Lower leg skin (tissue), 3 donors: Measurements from ENCODE around the gene COG8.

Experiments
- CTCF ChIP-seq, 3 donors: fragments of 450-650 bp; IDR thresholded peaks; one replicate each; pipeline ENCODE4 v1.5.1; 2016; ENCODE audit warnings: antibody characterized with exemption in 3 of 3, mild to moderate bottlenecking in 3 of 3, moderate library complexity in 2 of 3
- POLR2A ChIP-seq, 2 donors: fragments of 450-650 bp; IDR thresholded peaks; one replicate each; pipeline ENCODE4 v1.6.1; 2016 to 2017; ENCODE audit warnings: antibody characterized with exemption in 2 of 2, mild to moderate bottlenecking in 1 of 2, moderate library complexity in 1 of 2

- TF ChIP-seq CTCF (IDR thresholded peaks at IDR 0.05) = no peak
- TF ChIP-seq POLR2A (IDR thresholded peaks at IDR 0.05) = no peak
Observed at GRCh38 chr16:69309316-69309715, 30.0 kb downstream of the COG8 start.
